ENCODE measurements around the gene IL18BP.

DNA sequence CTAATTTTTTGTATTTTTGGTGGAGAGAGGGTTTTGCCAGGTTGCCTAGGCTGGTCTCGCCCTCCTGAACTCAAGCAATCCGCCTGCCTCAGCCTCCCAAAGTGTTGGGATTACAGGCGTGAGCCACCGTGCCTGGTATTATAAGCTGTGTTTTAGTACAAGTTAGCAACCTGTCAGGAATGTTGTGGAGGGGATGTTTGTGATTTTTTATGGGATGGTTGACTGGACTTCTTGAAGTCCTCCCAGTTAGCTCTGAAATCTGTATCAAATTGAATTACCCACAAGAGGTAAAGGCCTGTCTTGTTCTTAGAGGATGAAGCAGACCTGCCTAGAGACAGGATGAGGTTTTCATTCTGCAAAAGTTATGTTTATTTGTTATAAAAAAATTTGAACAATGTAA is 34.1 kb upstream of the IL18BP start:
- TF ChIP-seq, protein P1, sequence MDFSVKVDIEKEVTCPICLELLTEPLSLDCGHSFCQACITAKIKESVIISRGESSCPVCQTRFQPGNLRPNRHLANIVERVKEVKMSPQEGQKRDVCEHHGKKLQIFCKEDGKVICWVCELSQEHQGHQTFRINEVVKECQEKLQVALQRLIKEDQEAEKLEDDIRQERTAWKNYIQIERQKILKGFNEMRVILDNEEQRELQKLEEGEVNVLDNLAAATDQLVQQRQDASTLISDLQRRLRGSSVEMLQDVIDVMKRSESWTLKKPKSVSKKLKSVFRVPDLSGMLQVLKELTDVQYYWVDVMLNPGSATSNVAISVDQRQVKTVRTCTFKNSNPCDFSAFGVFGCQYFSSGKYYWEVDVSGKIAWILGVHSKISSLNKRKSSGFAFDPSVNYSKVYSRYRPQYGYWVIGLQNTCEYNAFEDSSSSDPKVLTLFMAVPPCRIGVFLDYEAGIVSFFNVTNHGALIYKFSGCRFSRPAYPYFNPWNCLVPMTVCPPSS (IDR thresholded peaks at IDR 0.05): no peak
- TF ChIP-seq CTCF (CRISPR knock-in tag; IDR thresholded peaks at IDR 0.05) (no peak), FOSL1 (CRISPR knock-in tag; IDR thresholded peaks at IDR 0.05; ENCODE audit: borderline replicate concordance) (no peak), SYNCRIP (IDR thresholded peaks at IDR 0.05; ENCODE audit: insufficient read depth, low read depth, low read length) (no peak), YY1 (IDR thresholded peaks at IDR 0.05; ENCODE audit: insufficient read depth, insufficient replicate concordance, low read depth, low read length) (no peak), E2F5 (CRISPR knock-in tag; conservative IDR thresholded peaks at IDR 0.05) (no peak), RARG (CRISPR knock-in tag; IDR thresholded peaks at IDR 0.05; ENCODE audit: low read depth) (no peak), ELF4 (CRISPR knock-in tag; IDR thresholded peaks at IDR 0.05; ENCODE audit: borderline replicate concordance) (no peak), EED (CRISPR knock-in tag; IDR thresholded peaks at IDR 0.05) (no peak), RBM22 (optimal IDR thresholded peaks at IDR 0.05; ENCODE audit: low read length) (no peak), MED13 (CRISPR knock-in tag; IDR thresholded peaks at IDR 0.05) (no peak)
- TF ChIP-seq, protein P2, sequence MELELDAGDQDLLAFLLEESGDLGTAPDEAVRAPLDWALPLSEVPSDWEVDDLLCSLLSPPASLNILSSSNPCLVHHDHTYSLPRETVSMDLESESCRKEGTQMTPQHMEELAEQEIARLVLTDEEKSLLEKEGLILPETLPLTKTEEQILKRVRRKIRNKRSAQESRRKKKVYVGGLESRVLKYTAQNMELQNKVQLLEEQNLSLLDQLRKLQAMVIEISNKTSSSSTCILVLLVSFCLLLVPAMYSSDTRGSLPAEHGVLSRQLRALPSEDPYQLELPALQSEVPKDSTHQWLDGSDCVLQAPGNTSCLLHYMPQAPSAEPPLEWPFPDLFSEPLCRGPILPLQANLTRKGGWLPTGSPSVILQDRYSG (CRISPR knock-in tag; IDR thresholded peaks at IDR 0.05): no peak
